HG03432 (cell line): ENCODE data around the gene ZFHX3.
"Not testable (repeated sequence)": the region's sequence is repeated elsewhere in the genome, so short reads cannot be mapped to it uniquely, and the experiment has no call there.

ENCODE experiments used
- ATAC-seq: cut with Tn5 transposase; IDR thresholded peaks from one replicate; pipeline ENCODE4 v1.9.1; 2021; ENCODE audit warnings: mild to moderate bottlenecking, moderate library complexity; ENCODE audit not compliant: unreplicated experiment

Gene ZFHX3

DNA sequence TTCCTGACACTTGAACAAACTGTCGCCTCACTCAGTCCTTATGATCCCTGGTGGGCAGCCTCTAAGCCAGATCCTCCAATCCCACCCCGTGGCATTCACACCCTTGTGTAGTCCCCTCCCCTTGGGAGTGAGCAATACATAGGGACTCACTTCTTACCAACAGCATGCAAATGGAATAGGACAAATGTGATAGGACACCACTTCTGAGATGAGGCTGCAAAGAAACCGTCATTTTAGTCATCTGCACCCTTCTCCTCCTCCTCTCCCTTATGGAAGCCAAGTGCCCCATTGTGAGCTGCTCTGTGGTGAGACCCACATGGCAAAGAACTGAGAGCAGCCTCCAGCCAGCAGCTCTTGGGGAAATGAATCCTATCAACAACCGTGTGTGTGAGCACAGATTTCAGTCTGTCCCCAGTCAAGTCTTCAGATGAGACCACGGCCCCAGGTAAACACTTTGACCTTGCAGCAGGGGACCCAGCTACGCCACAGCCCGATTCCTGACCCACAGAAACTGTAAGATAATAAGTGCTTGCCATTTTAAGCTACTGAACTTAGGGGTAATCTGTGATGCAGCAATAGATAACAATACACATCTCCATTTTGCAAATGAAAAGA is 46.9 kb downstream of the ZFHX3 start:
- ATAC-seq: no peak

DNA sequence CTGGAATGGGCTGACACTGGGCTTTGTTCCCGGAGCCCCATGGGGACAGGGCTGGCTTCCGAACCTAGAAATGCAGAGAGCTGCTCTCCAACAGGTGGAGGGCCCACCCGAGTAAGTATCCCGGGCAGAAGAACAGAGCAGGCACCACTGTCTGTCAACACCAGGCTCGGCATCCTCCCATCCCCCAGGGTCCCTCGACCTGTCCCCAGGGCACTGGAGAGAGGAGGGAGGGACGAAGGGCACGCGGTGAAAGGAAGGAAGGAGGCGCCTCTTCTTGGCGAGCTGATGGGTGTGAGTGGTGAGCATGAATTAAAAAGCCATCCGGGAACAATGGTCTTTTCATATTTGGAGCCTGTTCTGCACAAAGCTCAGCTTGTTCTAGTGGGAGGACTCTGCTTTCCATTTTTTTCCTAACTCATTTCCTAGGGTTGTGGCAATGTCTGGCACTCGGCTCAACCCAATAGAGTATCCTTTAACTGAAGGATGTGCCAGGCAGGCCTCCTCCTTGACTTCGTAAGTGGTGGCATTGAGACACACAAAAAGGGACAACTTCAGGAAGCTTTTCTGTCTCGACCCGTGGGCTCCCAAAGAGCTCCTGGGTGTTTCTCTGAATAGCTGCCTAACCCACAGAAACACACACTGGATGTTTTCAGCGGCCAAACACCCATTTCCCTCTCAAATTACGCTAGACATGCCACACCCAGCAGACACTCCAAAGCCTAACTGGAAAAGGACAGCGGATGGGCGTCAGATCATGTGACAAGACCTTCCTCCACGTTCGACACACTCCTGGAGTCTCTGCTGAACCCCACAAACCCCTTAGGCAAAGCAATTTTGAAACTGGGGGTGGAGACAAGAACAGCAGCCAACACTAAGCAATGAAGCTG is 47.7 kb downstream of the ZFHX3 start:
- no peak for ATAC-seq

DNA sequence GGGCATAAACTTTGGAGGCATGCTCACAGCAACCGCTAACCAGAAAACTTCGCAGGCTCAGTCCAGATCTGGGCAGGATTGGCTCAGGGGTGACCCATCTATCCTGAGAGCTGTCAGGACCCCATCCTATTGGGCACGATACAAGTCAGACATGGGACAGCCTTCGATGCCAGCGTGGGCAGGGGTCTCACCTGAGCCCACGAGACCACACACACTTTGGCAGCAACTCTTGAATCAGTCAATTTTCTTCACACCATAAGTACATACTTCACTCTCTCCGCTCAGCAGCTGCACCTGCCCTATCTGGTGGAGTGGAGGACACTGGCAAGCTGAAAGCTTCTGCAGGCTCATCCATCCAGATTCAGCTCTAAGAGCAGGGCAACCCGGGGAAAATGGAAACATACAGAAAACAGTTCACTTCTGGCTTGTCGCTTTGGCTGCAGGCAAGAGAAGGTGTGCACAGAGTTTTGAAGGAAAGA is 48.3 kb downstream of the ZFHX3 start:
- ATAC-seq: no peak

DNA sequence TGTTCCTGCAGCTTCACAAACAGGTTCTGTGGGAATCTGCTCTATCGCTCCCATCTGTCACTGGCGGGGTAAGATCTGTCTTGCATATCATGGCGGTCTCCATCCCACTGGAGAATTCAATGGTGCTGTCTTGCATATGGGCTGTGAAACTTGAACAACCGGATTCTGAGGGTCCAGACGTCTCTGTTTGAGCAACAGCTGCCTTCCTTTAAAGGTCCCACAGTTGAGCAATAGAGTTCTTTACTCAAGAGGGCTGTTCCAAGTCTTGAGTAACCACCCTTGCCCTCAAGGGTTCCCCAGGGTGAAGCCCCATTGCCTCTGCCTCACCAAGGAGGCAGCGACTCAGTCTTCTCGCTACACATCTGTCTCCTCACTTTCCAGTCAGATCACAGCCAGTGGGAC is 50.8 kb downstream of the ZFHX3 start:
- no peak for ATAC-seq

DNA sequence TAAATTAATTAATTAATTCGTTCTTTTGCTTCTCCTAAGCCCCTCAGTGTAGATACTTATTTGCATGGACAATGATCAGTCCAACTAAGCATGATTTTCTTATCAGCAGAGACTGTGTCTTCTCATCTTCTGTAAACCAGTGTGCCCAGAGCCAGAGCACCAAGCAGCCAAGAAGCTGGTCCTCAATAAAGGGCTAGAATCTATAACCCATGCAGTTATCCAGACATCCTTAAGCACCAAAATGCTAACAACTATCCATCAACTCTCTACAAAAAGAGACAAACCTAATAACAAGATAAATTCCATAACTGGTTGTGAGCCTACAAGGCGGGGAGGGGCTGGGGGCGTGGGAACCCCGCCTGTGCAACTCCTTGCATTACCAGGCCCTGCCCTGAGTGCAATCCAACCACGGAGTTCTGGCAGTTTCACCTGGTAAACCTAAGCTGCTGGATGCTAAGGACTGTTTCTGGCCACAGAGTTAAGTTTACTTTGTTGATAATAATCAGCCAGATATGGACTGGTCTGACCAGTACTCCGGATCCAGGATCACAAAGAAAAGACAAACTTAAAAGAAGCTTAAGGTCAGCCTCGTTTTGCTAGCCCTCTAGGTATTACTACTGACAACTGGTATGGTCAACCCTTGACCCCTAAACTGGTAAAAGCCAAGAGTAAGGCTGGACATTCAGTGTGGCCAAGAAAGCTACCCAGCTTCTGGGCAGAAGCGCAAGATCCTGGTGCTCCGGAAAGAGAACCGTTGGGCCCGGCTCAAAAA is 51.5 kb downstream of the ZFHX3 start:
- no peak for ATAC-seq

DNA sequence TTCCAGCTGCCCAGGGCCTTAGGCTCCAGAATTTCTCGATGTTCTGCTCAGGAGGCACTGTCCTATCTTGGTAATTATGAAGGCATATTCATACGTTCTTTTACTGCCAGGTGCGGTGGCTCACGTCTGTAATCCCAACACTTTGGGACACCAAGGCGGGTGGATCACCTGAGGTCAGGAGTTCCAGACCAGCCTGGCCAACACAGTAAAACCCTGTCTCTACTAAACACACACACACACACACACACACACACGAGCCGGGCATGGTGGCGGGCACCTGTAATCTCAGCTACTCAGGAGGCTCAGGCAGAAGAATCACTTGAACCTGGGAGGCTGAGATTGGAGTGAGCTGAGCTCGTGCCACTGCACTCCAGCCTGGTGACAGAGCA is 52.1 kb downstream of the ZFHX3 start:
- not testable (repeated sequence) for ATAC-seq

DNA sequence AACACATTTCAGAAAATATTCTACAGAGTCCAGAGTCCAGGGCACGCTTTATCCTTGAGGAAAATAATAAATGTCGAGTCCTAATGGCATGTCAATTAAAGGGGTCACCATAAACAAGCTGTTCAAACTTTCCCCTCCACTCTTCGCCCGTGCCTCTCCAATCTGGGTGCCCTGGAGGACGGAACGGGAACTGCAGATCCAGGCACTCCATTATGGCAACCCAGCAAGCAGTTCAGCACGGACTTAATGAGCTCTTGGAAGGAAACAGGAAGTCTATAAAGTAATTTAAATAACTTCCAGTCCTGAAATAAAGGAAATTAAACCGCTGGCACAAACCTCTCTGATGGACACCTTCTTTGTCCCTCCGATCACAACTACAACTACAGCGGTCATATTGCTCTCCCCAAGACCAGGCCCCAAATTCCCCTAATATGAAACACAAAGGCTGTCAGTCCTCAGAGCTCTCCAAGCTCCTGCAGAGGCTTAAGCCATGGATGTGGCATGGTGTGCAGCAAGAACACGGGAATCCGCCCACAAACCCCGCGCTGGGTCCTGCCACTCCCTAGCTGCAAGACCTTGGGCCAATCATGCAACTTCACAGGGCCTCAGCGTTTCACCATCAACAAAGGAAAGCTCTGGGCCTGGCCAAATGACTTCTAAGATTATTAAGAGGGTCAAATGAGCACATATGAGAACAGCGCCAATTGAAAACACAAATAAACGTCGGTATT is 52.6 kb downstream of the ZFHX3 start:
- ATAC-seq: no peak

DNA sequence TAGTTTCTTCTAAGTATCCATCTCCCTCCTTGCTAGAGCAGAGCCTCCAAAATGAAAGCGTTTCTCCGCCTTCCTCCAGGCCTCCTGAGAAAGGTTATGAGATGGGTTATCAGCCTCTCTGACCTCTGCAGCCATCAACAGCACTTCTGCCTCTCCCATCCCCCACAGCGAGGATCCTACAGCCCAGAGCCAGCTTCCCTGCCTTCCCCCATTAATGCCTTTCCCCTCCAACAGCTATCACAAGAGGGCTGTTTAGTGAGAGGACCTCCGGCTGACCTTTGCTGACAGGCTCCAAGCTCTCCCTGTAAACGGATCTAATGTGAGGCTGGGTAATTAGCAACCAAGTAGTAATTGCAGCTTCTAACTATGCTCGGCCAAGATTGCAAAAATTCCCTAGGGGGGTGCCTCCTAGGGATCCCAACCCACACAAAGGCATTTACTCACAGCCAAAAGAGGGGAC is 55.8 kb downstream of the ZFHX3 start:
- no peak for ATAC-seq

DNA sequence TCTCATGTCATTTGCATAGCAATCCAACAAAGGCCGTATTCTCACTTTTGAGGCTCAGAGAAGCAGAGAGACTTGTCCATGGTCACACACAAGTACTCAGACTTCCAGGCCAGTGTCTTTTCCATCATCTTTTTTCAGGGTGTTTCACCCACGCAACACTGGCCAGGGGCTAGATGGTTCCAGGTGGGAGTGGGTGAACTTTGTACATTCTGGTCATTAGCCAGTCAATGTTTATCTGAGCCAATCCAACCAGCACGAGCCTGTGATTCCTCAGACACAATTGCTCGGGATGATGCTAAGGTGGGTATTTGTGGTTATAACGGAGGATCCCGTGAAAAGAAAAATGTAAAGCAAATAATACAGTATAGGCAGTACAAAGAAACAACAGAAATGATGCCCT is 56.3 kb downstream of the ZFHX3 start:
- no peak for ATAC-seq

DNA sequence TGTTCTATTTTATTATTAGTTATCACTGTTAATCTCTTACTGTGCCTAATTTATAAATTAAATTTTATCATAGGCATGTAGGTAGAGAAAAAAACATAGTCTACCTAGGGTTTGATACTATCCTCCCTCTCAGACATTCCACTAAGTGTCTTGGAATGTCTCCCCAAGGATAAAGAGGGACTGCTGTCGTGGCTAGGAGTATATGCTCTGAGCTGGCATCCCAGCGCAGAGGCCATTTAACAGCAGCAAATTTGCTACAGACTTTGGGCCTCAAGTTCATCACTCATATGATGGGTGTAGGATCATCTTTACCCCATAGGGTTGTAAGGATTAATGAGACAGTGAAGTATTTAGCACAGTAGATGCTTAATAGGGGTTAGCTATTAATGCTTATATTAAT is 56.7 kb downstream of the ZFHX3 start:
- ATAC-seq: no peak

DNA sequence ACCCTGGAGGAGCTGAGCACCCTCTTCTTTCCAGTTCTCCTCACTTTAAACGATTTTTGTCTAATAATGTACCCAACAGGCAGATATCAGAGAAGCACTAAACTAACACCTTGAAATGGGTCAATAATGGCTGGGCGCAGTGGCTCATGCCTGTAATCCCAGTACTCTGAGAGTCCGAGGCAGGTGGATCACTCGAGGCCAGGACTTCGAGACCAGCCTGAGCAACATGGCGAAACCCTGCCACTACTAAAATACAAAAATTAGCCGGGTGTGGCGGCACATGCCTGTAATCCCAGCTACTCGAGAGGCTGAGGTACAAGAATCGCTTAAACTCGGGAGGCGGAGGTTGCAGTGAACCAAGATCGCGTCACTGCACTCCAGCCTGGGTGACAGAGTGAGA is 57.4 kb downstream of the ZFHX3 start:
- no peak for ATAC-seq

DNA sequence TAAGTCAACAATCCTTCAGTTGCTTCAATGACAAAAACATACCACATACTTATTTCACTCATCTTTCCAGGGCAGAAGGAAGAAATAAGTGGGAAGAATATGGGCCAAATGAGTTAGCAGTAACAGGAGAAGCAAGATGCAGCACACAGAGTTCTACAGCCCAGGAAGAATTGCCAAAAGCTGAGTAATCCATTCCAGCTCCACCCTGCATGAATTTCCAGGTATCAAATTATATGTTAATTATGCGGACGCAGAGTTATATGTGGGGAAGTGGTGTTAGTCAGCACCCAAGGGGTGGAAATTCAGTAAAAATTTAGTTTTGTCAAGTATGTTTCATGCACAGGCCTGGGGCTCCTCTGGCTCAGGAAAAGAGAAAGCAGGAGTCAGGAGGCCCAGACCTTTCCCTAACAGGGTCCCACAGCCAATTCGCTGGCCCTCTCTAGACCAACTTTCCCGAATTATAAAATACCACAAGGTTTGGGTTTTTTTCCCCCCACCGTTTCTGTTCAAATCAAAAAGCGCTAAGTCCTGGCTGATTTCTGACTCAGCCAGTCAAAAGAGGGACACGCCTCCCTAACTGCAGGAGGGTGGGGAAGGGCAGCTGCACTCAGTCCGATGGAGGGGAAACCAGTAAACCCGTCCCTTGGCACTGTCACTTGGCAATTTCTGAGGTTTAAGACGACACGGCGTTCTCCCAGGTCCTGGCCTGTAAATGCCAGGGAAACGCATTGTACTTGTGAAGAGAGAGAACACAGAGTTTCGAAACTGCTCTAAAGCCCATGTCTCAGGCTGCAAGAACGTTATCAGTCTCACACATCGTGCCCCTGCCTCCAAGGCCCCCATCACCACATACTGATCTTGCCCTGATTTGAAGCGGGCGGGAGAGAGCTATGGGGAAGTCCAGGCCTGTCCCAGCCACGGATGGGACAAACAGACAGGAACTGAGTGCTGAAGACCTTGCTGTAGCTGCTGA is 58.1 kb downstream of the ZFHX3 start:
- ATAC-seq: no peak

DNA sequence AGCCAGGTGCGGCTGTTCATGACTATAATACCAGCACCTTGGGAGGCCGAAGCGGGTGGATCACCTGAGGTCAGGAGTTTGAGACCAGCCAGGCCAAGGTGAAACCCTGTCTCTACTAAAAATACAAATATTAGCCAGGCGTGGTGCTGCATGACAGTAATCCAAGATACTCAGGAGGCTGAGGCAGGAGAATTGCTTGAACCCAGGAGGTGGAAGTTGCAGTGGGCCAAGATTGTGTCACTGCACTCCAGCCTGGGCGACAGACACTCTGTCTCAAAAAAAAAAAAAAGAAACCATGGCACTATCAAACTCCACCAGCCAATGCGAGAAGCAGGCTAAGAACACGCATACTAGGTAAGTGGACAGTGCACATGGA is 58.7 kb downstream of the ZFHX3 start:
- ATAC-seq: not testable (repeated sequence)

DNA sequence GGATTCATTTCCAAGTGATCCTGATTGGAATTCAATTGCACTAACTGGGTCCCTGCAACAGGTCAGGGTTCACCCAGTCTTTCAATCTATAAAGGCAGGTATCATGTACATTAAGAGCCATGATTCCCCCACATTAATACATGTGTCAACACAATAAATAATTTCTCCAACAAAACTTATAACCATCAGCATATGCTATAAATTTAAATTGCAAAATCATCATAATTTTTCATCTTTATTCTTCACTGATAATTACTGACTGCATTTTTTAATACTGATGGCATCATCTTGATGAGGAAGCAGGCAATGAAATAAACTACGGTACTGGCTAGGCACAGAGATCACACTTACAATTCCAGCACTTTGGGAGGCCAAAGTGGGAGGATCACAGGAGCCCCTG is 59.4 kb downstream of the ZFHX3 start:
- ATAC-seq: no peak

DNA sequence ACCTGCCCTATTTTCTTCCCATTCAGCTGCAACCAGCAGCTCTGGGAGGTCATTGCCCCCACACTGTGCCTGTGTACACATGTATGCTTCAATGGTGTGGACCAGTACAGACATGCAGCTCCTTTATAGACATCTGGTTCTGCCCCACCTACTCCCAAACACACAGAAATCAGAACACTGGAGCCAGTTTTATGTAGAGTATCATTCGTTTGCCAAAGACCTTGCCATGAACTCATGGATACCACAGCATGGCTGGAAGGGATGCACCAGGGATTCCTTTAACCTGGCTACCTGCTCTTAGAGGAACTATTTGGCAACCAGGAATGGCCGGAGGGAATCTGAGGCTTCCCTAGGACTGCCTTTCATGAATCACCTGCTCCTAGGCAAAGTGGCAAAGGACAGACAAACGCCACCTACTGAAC is 60.4 kb downstream of the ZFHX3 start:
- no peak for ATAC-seq

DNA sequence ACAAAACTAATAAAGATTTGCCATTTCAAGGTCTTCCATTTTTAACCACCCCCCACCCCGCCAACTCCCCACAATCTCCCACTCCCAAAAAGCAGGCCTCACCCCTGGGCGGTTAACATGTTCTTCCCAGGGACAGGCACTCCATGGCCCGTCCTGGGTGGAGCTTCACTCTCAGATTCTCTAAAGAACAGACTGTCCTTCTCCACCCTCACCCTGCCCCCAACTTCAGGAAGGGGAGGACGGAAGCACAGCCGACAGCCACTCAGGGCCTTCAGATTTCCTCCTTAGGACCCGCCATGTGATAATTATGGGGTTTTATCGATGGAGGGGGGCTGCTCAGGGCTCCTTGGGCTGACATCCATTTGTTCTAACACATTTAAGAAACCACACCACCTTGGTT is 61.9 kb downstream of the ZFHX3 start:
- no peak for ATAC-seq

DNA sequence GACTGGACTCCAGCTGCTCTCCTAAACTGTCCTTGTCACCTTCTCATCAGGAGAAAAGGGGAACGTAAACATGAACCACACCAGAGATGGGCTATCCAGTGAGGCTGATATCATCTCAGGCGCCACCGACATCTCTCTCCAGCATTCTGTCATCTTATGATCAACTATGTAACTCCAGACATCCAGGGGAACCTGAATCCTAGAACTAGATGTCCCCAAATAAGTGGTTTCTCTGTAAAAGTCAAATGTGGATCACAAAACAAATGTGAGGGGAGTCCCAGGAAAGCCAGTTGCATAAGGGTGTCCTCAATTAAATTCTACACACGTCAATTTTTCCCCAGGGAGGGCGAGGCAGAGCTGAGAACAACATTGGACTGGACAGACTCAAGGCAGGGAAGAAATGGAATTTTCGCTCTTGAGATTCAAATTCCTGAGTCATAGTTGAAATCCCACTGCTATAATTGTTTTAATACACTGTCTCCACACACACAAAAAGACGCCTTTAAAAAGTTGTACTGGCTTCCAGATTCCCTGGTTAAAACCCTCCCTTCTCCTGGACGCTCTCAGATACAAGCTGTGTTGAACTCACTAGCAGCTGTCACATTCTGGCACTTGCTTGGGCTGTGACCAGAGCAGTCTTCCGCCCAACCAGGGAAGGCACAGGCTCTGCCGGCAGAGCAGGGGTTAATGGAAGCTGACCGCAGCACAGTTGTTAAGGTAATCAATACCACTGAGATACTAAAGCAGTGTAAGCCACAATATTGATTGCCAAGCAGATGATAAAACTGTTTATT is 62.6 kb downstream of the ZFHX3 start:
- no peak for ATAC-seq

DNA sequence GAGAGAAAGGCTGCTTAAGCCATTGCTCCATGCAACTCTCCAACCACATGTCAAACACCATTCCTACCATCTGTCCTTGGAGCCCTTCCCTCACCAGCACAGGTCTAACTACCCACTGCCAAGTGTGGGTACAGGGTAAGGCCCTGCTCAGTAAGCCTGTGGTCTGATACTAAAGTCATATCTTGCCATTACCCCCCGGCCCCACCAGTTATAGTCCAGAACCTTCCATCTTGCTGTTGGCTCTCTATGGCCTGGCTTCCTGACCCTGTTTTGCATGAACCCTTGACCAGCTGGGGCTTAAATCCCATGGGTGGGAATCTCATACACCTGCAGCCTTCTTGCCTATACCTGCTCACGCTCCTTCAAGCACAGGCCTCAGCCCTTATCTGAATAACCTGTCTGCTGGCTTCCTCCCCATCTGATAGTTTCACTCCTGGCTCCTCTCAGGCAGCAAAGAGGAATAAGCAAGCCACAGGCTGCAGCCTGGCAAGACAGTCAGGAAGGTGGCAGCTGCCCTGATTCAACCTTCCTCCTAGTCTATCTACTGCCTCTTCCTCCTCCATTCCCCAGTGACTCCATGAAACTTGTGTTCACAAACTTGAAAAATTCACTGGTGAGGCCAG is 64.1 kb downstream of the ZFHX3 start:
- ATAC-seq: no peak
